Measurements from ENCODE around the gene RBM25. TPM values are rescaled to one million over a fixed set of nuclear protein-coding genes. Genes with fewer than 3 reads are reported as not detected.
A peak's percentile ranks its signal among the peaks of the same experiment; 100 is the strongest.
"Not testable (repeated sequence)": the region's sequence is repeated elsewhere in the genome, so short reads cannot be mapped to it uniquely, and the experiment has no call there.

RBM25 gene
- total RNA-seq, 4 donors from 2014 or later = 28.4 to 34.1 (median 30.1) TPM

DNA sequence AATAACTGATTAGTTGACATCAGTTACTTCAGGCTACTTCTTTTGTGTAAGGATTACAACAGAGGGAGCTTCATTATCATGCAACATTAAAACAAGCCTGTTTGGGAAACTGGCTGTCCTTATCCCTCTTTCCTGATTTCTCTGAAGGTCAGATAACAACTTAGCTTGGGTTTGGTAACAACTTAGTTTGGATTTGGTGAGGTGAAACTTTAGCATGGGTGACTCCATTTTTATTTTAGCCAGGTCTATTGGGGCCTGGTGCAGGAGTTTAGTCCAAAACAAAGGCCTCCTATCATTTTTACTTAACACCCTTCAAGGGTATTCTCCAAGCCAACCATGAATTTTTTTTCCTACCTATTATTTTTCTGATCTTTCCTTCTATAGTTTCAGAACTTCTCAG, 30.4 kb upstream of the RBM25 start:
- intact Hi-C loops (cut with DNase I; ENCODE audit: low total_unique reads) (loop anchor here (1.0 kb wide), 1 partner anchor 30 kb away; the partner anchor contains the start of gene RBM25), in situ Hi-C loops (cut with MboI; ENCODE audit: low sequenced_read_pairs in 4 of 4) (no loop called here)
- Histone ChIP-seq H3K4me3 (peak overlapping the region in 1 of 4 donors; percentile 63), H3K27me3 (no peaks in the 10 kb centered on the region), H3K4me1 (peaks cover 5 to 27% of the 10 kb centered on the region in 2 donors), H3K36me3 (peaks cover 0 to 14% of the 10 kb centered on the region in 2 donors), H3K9me3 (no peaks in the 10 kb centered on the region), H3K27ac (no peak overlapping the region)
- no peak for ATAC-seq
- TF ChIP-seq POLR2A (IDR thresholded peaks at IDR 0.05) = no peak
- TF ChIP-seq, protein P1, sequence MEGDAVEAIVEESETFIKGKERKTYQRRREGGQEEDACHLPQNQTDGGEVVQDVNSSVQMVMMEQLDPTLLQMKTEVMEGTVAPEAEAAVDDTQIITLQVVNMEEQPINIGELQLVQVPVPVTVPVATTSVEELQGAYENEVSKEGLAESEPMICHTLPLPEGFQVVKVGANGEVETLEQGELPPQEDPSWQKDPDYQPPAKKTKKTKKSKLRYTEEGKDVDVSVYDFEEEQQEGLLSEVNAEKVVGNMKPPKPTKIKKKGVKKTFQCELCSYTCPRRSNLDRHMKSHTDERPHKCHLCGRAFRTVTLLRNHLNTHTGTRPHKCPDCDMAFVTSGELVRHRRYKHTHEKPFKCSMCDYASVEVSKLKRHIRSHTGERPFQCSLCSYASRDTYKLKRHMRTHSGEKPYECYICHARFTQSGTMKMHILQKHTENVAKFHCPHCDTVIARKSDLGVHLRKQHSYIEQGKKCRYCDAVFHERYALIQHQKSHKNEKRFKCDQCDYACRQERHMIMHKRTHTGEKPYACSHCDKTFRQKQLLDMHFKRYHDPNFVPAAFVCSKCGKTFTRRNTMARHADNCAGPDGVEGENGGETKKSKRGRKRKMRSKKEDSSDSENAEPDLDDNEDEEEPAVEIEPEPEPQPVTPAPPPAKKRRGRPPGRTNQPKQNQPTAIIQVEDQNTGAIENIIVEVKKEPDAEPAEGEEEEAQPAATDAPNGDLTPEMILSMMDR (IDR thresholded peaks at IDR 0.05 in 4 of 5, conservative IDR thresholded peaks at IDR 0.05 in 1 of 5) = no peak
- no peak for DNase-seq

DNA sequence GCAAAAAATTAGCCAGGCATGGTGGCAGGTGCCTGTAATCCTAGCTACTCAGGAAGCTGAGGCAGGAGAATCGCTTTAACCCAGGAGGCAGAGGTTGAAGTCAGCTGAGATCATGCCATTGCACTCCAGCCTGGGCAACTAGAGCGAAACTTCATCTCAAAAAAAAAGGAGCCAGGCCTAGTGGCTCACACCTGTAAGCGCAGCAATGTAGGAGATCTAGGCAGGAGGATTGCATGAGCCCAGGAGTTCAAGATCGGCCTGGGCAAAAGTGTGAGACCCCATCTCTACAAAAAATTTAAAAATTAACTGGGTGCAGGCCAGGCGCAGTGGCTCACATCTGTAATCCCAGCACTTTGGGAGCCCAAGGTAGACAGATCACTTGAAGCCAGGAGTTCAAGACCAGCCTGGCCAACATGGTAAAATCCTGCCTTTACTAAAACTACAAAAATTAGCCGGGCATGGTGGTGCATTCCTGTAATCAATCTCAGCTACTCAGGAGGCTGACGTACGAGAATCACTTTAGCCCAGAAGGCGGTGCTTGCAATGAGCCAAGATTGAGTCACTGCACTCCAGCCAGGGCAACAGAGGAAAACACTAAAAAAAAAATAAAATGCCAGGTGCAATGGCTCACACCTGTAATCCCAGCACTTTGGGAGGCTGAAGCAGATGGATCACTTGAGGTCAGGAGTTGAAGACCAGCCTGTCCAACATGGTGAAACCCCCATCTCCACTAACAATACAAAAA, 21.5 kb upstream of the RBM25 start:
- in situ Hi-C loops (cut with MboI; ENCODE audit: low sequenced_read_pairs in 4 of 4); intact Hi-C loops (cut with DNase I; ENCODE audit: low total_unique reads); H3K4me3 ChIP-seq; ATAC-seq; H3K36me3 ChIP-seq; H3K4me1 ChIP-seq; DNase-seq; H3K27ac ChIP-seq; H3K9me3 ChIP-seq; H3K27me3 ChIP-seq: not testable (repeated sequence)

DNA sequence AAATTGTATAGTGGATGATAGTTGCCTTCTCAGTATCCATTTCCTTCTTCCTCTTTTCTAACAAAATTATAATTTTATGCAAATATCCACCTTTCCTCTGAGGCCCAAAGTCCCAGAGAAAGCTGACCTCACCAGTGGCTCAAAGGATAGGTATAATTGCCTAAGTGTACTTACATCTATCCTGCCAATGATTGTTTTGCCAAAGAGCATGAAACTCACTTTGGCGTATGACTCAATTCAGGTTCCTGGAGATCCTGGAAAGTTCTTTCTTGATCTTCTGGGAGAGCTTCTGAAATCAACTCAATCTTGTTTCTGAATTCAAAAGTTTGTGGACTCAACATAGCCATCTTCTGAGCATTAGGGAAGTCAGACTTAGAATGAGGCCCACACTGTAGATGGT, 10.5 kb upstream of the RBM25 start:
- Histone ChIP-seq H3K36me3 (no peaks in the 10 kb centered on the region), H3K27me3 (no peaks in the 10 kb centered on the region), H3K9me3 (no peaks in the 10 kb centered on the region), H3K27ac (no peak overlapping the region), H3K4me1 (no peaks in the 10 kb centered on the region), H3K4me3 (no peak overlapping the region)
- ATAC-seq = no peak
- TF ChIP-seq, protein P1 (IDR thresholded peaks at IDR 0.05 in 4 of 5, conservative IDR thresholded peaks at IDR 0.05 in 1 of 5) = no peak
- no peak for DNase-seq
- intact Hi-C loops (cut with DNase I; ENCODE audit: low total_unique reads) = no loop called here
- in situ Hi-C loops (cut with MboI; ENCODE audit: low sequenced_read_pairs in 4 of 4) = no loop called here

DNA sequence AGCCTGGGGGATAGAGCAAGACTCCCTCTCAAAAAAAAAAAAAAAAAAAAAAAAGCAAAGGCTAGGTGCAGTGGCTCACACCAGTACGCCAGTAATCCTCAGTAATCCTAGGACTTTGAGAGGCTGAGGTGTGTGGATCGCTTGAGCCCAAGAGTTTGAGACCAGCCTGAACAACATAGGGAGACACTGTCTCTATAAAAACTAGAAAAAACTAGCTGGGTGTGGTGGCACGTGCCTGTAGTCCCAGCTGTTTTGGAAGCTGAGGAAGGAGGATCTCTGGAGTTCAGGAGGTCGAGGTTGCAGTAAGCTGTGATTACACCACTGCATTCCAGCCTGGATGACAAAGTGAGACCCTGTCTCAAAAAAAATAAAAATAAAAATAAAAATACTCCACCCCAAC, 8.9 kb upstream of the RBM25 start:
- intact Hi-C loops (cut with DNase I; ENCODE audit: low total_unique reads) = no loop called here
- in situ Hi-C loops (cut with MboI; ENCODE audit: low sequenced_read_pairs in 4 of 4) = no loop called here
- H3K27me3 ChIP-seq = no peaks in the 10 kb centered on the region
- H3K4me3 ChIP-seq = no peak overlapping the region
- ATAC-seq (no peak), DNase-seq (no peak)
- no peaks in the 10 kb centered on the region for H3K36me3 ChIP-seq
- H3K9me3 ChIP-seq = no peaks in the 10 kb centered on the region
- H3K27ac ChIP-seq = no peak overlapping the region
- no peaks in the 10 kb centered on the region for H3K4me1 ChIP-seq
- TF ChIP-seq POLR2A (IDR thresholded peaks at IDR 0.05) = no peak
- TF ChIP-seq, protein P1 (IDR thresholded peaks at IDR 0.05 in 4 of 5, conservative IDR thresholded peaks at IDR 0.05 in 1 of 5) = no peak

DNA sequence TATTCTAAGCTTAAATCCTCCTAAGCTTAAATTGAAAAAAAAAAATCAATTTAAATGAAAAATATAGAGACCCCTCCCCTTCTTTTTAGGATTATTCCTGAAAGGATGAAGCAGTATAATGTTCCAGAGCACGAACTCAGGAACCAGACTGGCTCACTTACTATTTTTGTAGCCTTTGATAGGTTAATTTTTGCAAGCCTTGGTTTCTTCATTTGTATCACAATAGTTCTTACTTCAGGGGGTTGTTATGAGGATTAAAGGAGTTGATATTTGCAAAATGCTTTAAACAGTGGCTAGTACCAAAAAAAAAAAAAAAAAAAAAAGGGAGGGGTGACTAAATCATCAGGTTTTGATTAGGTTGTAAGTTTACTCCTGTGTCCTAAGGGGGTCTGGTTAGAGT, 3.1 kb upstream of the RBM25 start:
- in situ Hi-C loops (cut with MboI; ENCODE audit: low sequenced_read_pairs in 4 of 4) (no loop called here), intact Hi-C loops (cut with DNase I; ENCODE audit: low total_unique reads) (no loop called here)
- TF ChIP-seq, protein P1 (IDR thresholded peaks at IDR 0.05 in 4 of 5, conservative IDR thresholded peaks at IDR 0.05 in 1 of 5) = no peak
- TF ChIP-seq POLR2A (IDR thresholded peaks at IDR 0.05) = no peak

More for the DNA sequence above, 3.1 kb upstream of the RBM25 start:
- ATAC-seq = no peak
- Histone ChIP-seq H3K27me3 (no peaks in the 10 kb centered on the region), H3K4me1 (peaks cover 19 to 20% of the 10 kb centered on the region in 2 donors), H3K36me3 (no peaks in the 10 kb centered on the region), H3K27ac (no peak overlapping the region), H3K9me3 (no peaks in the 10 kb centered on the region), H3K4me3 (no peak overlapping the region)
- DNase-seq = no peak
